Measurements from ENCODE around the gene DSG4.

The DSG4 gene

GRCh38 chr18:31371989-31372388 is 4.6 kb upstream of the DSG4 start:
- no peak overlapping the region for H3K4me3 ChIP-seq (ENCODE audit: low read depth in 1 of 2, low read length in 2 of 2)
- no peak overlapping the region for H3K27ac ChIP-seq (ENCODE audit: low read length)
- no peaks in the 10 kb centered on the region for H4K20me1 ChIP-seq (ENCODE audit: insufficient read depth, low read length)
- H3K36me3 ChIP-seq (ENCODE audit: insufficient read depth, low read length): no peaks in the 10 kb centered on the region
- no peak overlapping the region for H3K9ac ChIP-seq (ENCODE audit: low read depth, low read length)
- no peaks in the 10 kb centered on the region for H3K27me3 ChIP-seq (ENCODE audit: insufficient read depth, low read length, poor library complexity)
- no peak overlapping the region for H3K4me2 ChIP-seq (ENCODE audit: insufficient read depth, low read length)
- H2AFZ ChIP-seq (ENCODE audit: low read depth, low read length): no peak overlapping the region
- H3K4me1 ChIP-seq (ENCODE audit: insufficient read depth, low read length): no peaks in the 10 kb centered on the region
- ATAC-seq (ENCODE audit: insufficient read depth, low read depth) (no peak), DNase-seq (no peak)
- H3K79me2 ChIP-seq (ENCODE audit: insufficient read depth, low read length): no peaks in the 10 kb centered on the region
- TF ChIP-seq, protein P1, sequence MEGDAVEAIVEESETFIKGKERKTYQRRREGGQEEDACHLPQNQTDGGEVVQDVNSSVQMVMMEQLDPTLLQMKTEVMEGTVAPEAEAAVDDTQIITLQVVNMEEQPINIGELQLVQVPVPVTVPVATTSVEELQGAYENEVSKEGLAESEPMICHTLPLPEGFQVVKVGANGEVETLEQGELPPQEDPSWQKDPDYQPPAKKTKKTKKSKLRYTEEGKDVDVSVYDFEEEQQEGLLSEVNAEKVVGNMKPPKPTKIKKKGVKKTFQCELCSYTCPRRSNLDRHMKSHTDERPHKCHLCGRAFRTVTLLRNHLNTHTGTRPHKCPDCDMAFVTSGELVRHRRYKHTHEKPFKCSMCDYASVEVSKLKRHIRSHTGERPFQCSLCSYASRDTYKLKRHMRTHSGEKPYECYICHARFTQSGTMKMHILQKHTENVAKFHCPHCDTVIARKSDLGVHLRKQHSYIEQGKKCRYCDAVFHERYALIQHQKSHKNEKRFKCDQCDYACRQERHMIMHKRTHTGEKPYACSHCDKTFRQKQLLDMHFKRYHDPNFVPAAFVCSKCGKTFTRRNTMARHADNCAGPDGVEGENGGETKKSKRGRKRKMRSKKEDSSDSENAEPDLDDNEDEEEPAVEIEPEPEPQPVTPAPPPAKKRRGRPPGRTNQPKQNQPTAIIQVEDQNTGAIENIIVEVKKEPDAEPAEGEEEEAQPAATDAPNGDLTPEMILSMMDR (IDR thresholded peaks at IDR 0.05; ENCODE audit: borderline replicate concordance, extremely low read depth, low read length, poor library complexity, severe bottlenecking): no peak
- TF ChIP-seq EZH2 (IDR thresholded peaks at IDR 0.05; ENCODE audit: borderline replicate concordance, low read depth, low read length, severe bottlenecking): no peak
- H3K9me3 ChIP-seq (ENCODE audit: insufficient read depth, low read length, severe bottlenecking): no peaks in the 10 kb centered on the region

DNA sequence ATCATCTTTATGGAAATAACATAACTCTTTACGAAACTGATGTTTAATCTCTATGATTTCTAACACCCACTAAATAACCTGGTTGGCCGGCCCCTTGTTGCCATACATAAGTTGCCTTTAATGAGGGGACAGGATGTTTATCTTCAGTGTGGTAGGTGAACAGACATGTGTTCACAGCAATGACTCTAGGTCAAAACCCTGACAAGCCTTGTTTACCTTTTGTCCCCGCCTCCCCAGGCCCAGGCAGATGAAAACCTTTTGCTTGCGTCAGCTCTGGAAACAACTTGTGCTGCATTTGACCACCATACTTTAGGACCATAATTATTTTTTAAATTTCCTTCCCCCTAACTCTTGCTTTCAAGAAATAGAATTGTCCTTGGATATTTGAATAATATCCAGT is 2.9 kb upstream of the DSG4 start:
- DNase-seq (no peak), ATAC-seq (ENCODE audit: insufficient read depth, low read depth) (no peak)
- no peaks in the 10 kb centered on the region for H3K79me2 ChIP-seq (ENCODE audit: insufficient read depth, low read length)
- H3K4me1 ChIP-seq (ENCODE audit: insufficient read depth, low read length): no peaks in the 10 kb centered on the region
- H3K36me3 ChIP-seq (ENCODE audit: insufficient read depth, low read length): no peaks in the 10 kb centered on the region
- H3K9ac ChIP-seq (ENCODE audit: low read depth, low read length): no peak overlapping the region
- no peak overlapping the region for H2AFZ ChIP-seq (ENCODE audit: low read depth, low read length)
- H3K4me2 ChIP-seq (ENCODE audit: insufficient read depth, low read length): no peak overlapping the region
- no peak overlapping the region for H3K27ac ChIP-seq (ENCODE audit: low read length)
- H3K4me3 ChIP-seq (ENCODE audit: low read depth in 1 of 2, low read length in 2 of 2): no peak overlapping the region
- H3K27me3 ChIP-seq (ENCODE audit: insufficient read depth, low read length, poor library complexity): no peaks in the 10 kb centered on the region
- H4K20me1 ChIP-seq (ENCODE audit: insufficient read depth, low read length): no peaks in the 10 kb centered on the region
- TF ChIP-seq, protein P1 (IDR thresholded peaks at IDR 0.05; ENCODE audit: borderline replicate concordance, extremely low read depth, low read length, poor library complexity, severe bottlenecking): no peak
- no peak for TF ChIP-seq EZH2 (IDR thresholded peaks at IDR 0.05; ENCODE audit: borderline replicate concordance, low read depth, low read length, severe bottlenecking)
- no peaks in the 10 kb centered on the region for H3K9me3 ChIP-seq (ENCODE audit: insufficient read depth, low read length, severe bottlenecking)

DNA sequence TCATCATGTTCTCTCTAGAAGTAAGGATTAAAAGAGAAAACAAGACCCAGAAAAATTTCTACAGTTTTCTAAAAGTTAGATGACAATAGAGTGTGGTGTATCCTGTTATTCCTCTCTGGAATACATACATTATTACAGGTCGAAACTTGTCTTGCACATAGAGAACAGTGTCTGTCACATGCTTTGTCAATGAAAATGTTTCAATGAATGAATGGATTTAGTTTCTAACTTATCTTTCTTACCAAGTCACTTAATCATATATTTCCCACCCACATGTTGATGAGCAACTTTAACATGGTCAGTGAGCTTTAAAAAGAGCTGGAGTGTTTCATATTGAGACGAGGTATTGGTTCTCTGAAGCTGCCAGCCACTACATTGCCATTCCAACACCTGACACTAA is 4.3 kb downstream of the DSG4 start:
- H3K36me3 ChIP-seq (ENCODE audit: insufficient read depth, low read length): no peaks in the 10 kb centered on the region
- TF ChIP-seq EZH2 (IDR thresholded peaks at IDR 0.05; ENCODE audit: borderline replicate concordance, low read depth, low read length, severe bottlenecking): no peak
- TF ChIP-seq, protein P1 (IDR thresholded peaks at IDR 0.05; ENCODE audit: borderline replicate concordance, extremely low read depth, low read length, poor library complexity, severe bottlenecking): no peak
- ATAC-seq (ENCODE audit: insufficient read depth, low read depth) (no peak), DNase-seq (no peak)
- H3K9me3 ChIP-seq (ENCODE audit: insufficient read depth, low read length, severe bottlenecking): no peaks in the 10 kb centered on the region
- H3K9ac ChIP-seq (ENCODE audit: low read depth, low read length): no peak overlapping the region
- no peaks in the 10 kb centered on the region for H3K79me2 ChIP-seq (ENCODE audit: insufficient read depth, low read length)
- H3K27ac ChIP-seq (ENCODE audit: low read length): no peak overlapping the region
- H3K4me3 ChIP-seq (ENCODE audit: low read depth in 1 of 2, low read length in 2 of 2): no peak overlapping the region
- no peaks in the 10 kb centered on the region for H4K20me1 ChIP-seq (ENCODE audit: insufficient read depth, low read length)
- H3K27me3 ChIP-seq (ENCODE audit: insufficient read depth, low read length, poor library complexity): no peaks in the 10 kb centered on the region
- H2AFZ ChIP-seq (ENCODE audit: low read depth, low read length): no peak overlapping the region
- no peaks in the 10 kb centered on the region for H3K4me1 ChIP-seq (ENCODE audit: insufficient read depth, low read length)
- H3K4me2 ChIP-seq (ENCODE audit: insufficient read depth, low read length): no peak overlapping the region

DNA sequence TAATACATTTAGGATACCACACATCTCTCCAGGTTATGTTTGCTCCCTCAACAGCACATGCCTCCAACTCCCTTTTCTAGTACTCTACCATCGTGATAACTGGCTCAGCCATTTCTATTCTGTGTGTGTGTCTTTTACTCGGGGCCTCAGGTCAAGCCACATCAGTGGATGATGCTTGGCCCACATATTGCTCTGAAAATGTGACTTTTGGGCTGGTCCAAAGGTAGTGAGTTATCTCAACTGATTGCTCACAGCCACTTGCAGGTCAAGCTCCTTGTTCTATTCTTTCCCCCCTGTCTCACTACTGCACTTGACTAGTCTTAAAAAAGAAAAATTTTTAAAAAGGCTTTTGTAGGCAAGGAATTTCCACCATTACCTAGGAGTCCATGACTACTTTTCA is 5.5 kb downstream of the DSG4 start:
- H4K20me1 ChIP-seq (ENCODE audit: insufficient read depth, low read length): no peaks in the 10 kb centered on the region
- TF ChIP-seq, protein P1 (IDR thresholded peaks at IDR 0.05; ENCODE audit: borderline replicate concordance, extremely low read depth, low read length, poor library complexity, severe bottlenecking): no peak
- TF ChIP-seq EZH2 (IDR thresholded peaks at IDR 0.05; ENCODE audit: borderline replicate concordance, low read depth, low read length, severe bottlenecking): no peak

More for the DNA sequence above, 5.5 kb downstream of the DSG4 start:
- H3K79me2 ChIP-seq (ENCODE audit: insufficient read depth, low read length): no peaks in the 10 kb centered on the region
- no peaks in the 10 kb centered on the region for H3K9me3 ChIP-seq (ENCODE audit: insufficient read depth, low read length, severe bottlenecking)
- no peak overlapping the region for H3K9ac ChIP-seq (ENCODE audit: low read depth, low read length)
- no peaks in the 10 kb centered on the region for H3K4me1 ChIP-seq (ENCODE audit: insufficient read depth, low read length)
- no peak for ATAC-seq (ENCODE audit: insufficient read depth, low read depth)
- H3K4me3 ChIP-seq (ENCODE audit: low read depth in 1 of 2, low read length in 2 of 2): no peak overlapping the region
- no peaks in the 10 kb centered on the region for H3K27me3 ChIP-seq (ENCODE audit: insufficient read depth, low read length, poor library complexity)
- H3K27ac ChIP-seq (ENCODE audit: low read length): no peak overlapping the region
- DNase-seq: no peak
- H2AFZ ChIP-seq (ENCODE audit: low read depth, low read length): no peak overlapping the region
- no peak overlapping the region for H3K4me2 ChIP-seq (ENCODE audit: insufficient read depth, low read length)
- no peaks in the 10 kb centered on the region for H3K36me3 ChIP-seq (ENCODE audit: insufficient read depth, low read length)
